Fibroblast of lung (primary cell): Measurements from ENCODE around the gene OR51T1. TPM values are rescaled to one million over a fixed set of nuclear protein-coding genes. Genes with fewer than 3 reads are reported as not detected.

Experiments used
- DNase-seq, 2 donors: peaks; one replicate each; pipeline versions ENCODE4 v3.0.0 to v3.0.0-alpha.2; 2010; ENCODE audit warnings: low read depth in 2 of 2
- H2AFZ ChIP-seq: 2 replicates; pipeline ENCODE4 v1.5.1; 2012; ENCODE audit warnings: low read length, control low read depth, inconsistent platforms
- H3K27ac ChIP-seq: 2 replicates; pipeline ENCODE4 v1.5.1; 2011; ENCODE audit warnings: low read length, control low read depth; ENCODE audit not compliant: insufficient read depth
- H3K27me3 ChIP-seq: 2 replicates; pipeline ENCODE4 v1.5.1; 2011; ENCODE audit warnings: mild to moderate bottlenecking, low read length; ENCODE audit not compliant: control insufficient read depth, insufficient read depth
- H3K36me3 ChIP-seq: 2 replicates; pipeline ENCODE4 v1.5.1; 2011; ENCODE audit warnings: low read length; ENCODE audit not compliant: control insufficient read depth, insufficient read depth
- H3K4me1 ChIP-seq: 2 replicates; pipeline ENCODE4 v1.5.1; 2011; ENCODE audit warnings: low read length; ENCODE audit not compliant: control insufficient read depth, insufficient read depth; ENCODE audit errors: extremely low read depth
- H3K4me2 ChIP-seq: 2 replicates; pipeline ENCODE4 v1.5.1; 2011; ENCODE audit warnings: low read length, control low read depth; ENCODE audit not compliant: insufficient read depth; ENCODE audit errors: extremely low read depth
- H3K4me3 ChIP-seq, 4 experiments: fragments of 200-600 bp in 1 of 4; sonication (generic) in 1 of 4; replicated peaks in 1 of 4; 2 replicates each; pipeline ENCODE4 v1.5.1; 2011 to 2016; ENCODE audit warnings: low read length in 4 of 4, low read depth in 3 of 4, mild to moderate bottlenecking in 3 of 4, control low read depth in 2 of 4, inconsistent platforms in 1 of 4, mixed read lengths in 1 of 4; ENCODE audit not compliant: insufficient read depth in 1 of 4; ENCODE audit errors: control extremely low read depth in 1 of 4
- H3K79me2 ChIP-seq: 2 replicates; pipeline ENCODE4 v1.5.1; 2012; ENCODE audit warnings: mild to moderate bottlenecking, low read length, inconsistent platforms; ENCODE audit not compliant: control insufficient read depth, insufficient read depth
- H3K9ac ChIP-seq: 2 replicates; pipeline ENCODE4 v1.5.1; 2011; ENCODE audit warnings: mild to moderate bottlenecking, low read length, control low read depth; ENCODE audit not compliant: insufficient read depth
- H3K9me3 ChIP-seq: 2 replicates; pipeline ENCODE4 v1.5.1; 2012; ENCODE audit warnings: low read depth, low read length; ENCODE audit not compliant: control insufficient read depth, insufficient read depth
- H4K20me1 ChIP-seq: 2 replicates; pipeline ENCODE4 v1.5.1; 2011; ENCODE audit warnings: low read length; ENCODE audit not compliant: control insufficient read depth, insufficient read depth; ENCODE audit errors: extremely low read depth
- CTCF ChIP-seq, 2 donors: IDR thresholded peaks in 1 of 2; conservative IDR thresholded peaks in 1 of 2; 1 replicate in 1 of 2; 2 replicates in 1 of 2; pipeline ENCODE4 v1.5.1; 2011 to 2012; ENCODE audit warnings: low read length in 2 of 2, control low read depth in 1 of 2, inconsistent platforms in 1 of 2, low read depth in 1 of 2, mild to moderate bottlenecking in 1 of 2
- EZH2 ChIP-seq: IDR thresholded peaks from 2 replicates; pipeline ENCODE4 v1.5.1; 2012; ENCODE audit warnings: low read length, control low read depth, mild to moderate bottlenecking; ENCODE audit errors: missing control alignments
- polyA plus RNA-seq, 2 donors: library from polyadenylated mRNA; depleted of rRNA in 1 of 2; stranded (reverse) in 1 of 2; unstranded in 1 of 2; fragments of >200 nt; gene quantifications; 2 replicates each; pipeline ENCODE4 v1.2.1, GENCODE V29; 2011 to 2012; ENCODE audit warnings: missing spikeins in 1 of 2
- total RNA-seq: library from RNA; depleted of rRNA; stranded (reverse); fragments of >200 nt; gene quantifications from 2 replicates; pipeline ENCODE4 v1.2.1, GENCODE V29; 2014

OR51T1 gene
- total and polyA plus RNA-seq, 2 donors (not counting 1 experiment from before 2014, with no cell fraction given), result not detected

GRCh38 chr11:4882543-4882942 is 843 bp downstream of the OR51T1 start:
- TF ChIP-seq CTCF (conservative IDR thresholded peaks at IDR 0.05 in 1 of 2, IDR thresholded peaks at IDR 0.05 in 1 of 2; ENCODE audit: low read depth in 1 of 2, low read length in 2 of 2) (no peak), EZH2 (no peak)
- Histone ChIP-seq H3K27ac (no peak overlapping the region), H3K79me2 (no peaks in the 10 kb centered on the region), H3K9ac (no peak overlapping the region), H3K4me3 (no peak overlapping the region), H4K20me1 (no peaks in the 10 kb centered on the region), H3K4me2 (no peak overlapping the region), H2AFZ (no peak overlapping the region), H3K36me3 (no peaks in the 10 kb centered on the region), H3K27me3 (no peaks in the 10 kb centered on the region), H3K4me1 (no peaks in the 10 kb centered on the region), H3K9me3 (no peaks in the 10 kb centered on the region)
- no peak for DNase-seq

- TF ChIP-seq CTCF (conservative IDR thresholded peaks at IDR 0.05 in 1 of 2, IDR thresholded peaks at IDR 0.05 in 1 of 2; ENCODE audit: low read depth in 1 of 2, low read length in 2 of 2) (no peak), EZH2 (no peak)
- H3K9ac ChIP-seq, result no peak overlapping the region
- H3K27ac ChIP-seq, result no peak overlapping the region
- H3K9me3 ChIP-seq, result no peaks in the 10 kb centered on the region
- no peak overlapping the region for H2AFZ ChIP-seq
- H3K4me1 ChIP-seq, result no peaks in the 10 kb centered on the region
- H3K4me2 ChIP-seq, result no peak overlapping the region
- no peaks in the 10 kb centered on the region for H3K79me2 ChIP-seq
- DNase-seq, result peak in 1 of 2 donors; percentile 49
- H3K4me3 ChIP-seq, result no peak overlapping the region
- no peaks in the 10 kb centered on the region for H3K36me3 ChIP-seq
- H4K20me1 ChIP-seq, result no peaks in the 10 kb centered on the region
- no peaks in the 10 kb centered on the region for H3K27me3 ChIP-seq
Observed at GRCh38 chr11:4884361-4884760, 2.7 kb downstream of the OR51T1 start.

DNA sequence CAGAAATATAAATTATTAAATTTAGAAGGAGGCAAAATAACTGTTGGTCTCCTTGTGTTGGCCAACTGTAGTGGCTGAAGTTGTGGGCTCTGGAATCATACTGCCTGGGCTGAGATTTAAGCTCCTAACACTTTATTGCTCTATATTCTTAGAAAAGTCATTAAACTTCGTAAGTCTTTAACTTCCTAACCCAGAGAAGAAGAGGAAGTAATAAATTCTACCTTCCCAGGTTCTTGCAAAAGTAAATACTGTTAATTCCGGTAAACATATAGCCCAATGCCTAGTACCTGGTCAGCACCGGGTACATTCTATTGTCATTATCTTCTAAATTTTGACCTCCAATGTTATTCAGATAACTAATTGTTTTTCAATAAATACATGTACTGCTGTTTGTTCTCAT is 4.5 kb downstream of the OR51T1 start:
- no peak for TF ChIP-seq EZH2
- no peak for DNase-seq
- H3K4me1 ChIP-seq, result no peaks in the 10 kb centered on the region
- no peaks in the 10 kb centered on the region for H3K36me3 ChIP-seq
- H3K27ac ChIP-seq, result no peak overlapping the region
- no peaks in the 10 kb centered on the region for H3K27me3 ChIP-seq
- no peaks in the 10 kb centered on the region for H3K9me3 ChIP-seq
- no peaks in the 10 kb centered on the region for H3K79me2 ChIP-seq
- H3K9ac ChIP-seq, result no peak overlapping the region
- H2AFZ ChIP-seq, result no peak overlapping the region
- H3K4me3 ChIP-seq, result no peak overlapping the region
- H4K20me1 ChIP-seq, result no peaks in the 10 kb centered on the region
- H3K4me2 ChIP-seq, result no peak overlapping the region
